GM21529 (cell line): ENCODE data around the gene PTPRCAP.
A peak's percentile ranks its signal among the peaks of the same experiment; 100 is the strongest.
"Not testable (repeated sequence)": the region's sequence is repeated elsewhere in the genome, so short reads cannot be mapped to it uniquely, and the experiment has no call there.

Experiments
- ATAC-seq: cut with Tn5 transposase; IDR thresholded peaks from one replicate; pipeline ENCODE4 v1.9.1; 2021; ENCODE audit not compliant: unreplicated experiment

PTPRCAP gene

DNA sequence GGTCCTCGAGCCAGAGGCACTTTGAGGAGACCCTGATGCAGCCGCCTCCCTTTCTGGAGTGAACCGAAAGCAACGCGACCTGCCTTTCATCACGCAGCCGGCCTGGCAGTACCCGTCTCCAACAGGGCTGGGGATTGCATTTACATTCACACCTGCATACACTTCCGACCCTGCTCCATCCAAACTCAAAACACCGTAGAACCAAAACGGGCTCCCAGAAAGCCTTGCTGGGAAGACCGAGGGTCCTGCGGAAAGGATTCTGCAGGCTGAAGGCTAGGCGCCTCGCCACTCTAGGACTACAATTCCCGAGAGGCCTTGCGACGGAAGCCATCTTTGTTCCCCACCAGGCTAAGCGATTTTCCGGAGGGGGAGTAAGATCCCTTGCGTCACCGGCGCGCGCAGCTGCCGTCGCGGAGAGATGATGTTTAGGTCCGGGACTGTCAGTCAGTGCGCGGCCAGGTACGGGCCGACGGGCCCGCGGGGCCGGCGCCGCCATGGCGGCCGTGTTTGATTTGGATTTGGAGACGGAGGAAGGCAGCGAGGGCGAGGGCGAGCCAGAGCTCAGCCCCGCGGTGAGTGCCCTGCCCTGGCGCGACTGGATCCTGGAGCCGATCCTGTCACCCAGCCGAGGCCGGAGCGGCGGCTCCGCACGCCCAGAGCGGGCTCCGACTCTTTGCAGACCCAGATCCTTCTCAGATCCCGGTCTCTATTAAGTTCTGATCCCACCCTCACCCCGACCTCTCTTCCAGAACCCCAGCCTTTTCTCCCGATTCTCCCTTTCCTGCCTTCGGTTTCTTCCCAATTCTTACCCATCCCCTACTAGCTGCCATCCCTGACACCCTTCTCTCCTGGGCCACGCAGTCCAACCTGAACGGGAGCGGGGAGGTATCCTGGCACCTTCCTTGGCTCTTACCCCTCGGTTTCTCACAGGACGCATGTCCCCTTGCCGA, 9.2 kb downstream of the PTPRCAP start, which contains the start of gene RPS6KB2:
Gene RPS6KB2, plus strand, starts transcription at position 443 of the 950 bp plus-strand sequence. Its CDS starts 52 bp downstream, at position 495.
- ATAC-seq = peak; percentile 79

DNA sequence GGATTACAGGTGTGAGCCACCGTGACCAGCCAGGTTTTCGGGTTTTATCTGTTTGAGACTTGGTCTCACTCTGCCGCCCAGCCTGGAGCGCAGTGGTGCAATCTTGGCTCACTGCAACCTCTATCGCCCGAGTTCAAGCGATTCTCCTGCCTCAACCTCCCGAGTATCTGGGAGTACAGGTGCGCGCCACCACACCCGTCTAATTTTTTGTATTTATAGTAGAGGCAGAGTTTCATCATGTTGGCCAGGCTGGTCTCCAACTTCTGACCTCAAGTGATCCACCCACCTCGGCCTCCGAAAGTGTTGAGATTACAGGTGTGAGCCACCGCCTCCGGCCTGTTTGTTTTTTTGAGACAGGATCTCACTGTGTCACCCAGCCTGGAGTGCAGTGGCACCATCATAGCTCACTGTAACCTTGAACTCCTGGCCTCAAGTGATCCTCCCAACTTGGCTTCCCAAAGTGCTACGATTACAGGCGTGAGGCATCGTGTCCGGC, 10.1 kb downstream of the PTPRCAP start:
- ATAC-seq = not testable (repeated sequence)

DNA sequence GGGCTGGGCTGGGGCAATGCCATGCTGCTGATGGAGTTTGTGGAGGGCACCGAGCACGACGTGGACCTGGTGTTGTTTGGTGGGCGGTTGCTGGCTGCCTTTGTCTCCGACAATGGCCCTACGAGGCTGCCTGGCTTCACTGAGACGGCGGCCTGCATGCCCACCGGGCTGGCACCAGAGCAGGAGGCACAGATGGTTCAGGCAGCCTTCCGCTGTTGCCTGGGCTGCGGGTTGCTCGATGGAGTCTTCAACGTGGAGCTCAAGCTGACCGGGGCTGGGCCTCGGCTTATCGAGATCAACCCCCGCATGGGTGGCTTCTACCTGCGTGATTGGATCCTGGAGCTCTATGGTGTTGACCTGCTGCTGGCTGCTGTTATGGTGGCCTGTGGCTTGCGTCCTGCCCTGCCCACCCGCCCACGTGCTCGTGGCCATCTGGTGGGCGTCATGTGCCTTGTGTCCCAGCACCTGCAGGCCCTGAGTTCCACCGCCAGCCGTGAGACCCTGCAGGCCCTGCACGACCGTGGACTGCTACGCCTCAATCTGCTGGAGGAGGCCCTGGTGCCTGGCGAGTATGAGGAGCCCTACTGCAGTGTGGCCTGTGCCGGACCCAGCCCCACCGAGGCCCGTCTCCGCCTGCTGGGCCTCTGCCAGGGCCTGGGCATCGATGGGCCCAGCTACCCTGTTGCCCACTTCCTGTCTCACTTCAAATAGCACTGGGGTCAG, 13.4 kb downstream of the PTPRCAP start:
- no peak for ATAC-seq

DNA sequence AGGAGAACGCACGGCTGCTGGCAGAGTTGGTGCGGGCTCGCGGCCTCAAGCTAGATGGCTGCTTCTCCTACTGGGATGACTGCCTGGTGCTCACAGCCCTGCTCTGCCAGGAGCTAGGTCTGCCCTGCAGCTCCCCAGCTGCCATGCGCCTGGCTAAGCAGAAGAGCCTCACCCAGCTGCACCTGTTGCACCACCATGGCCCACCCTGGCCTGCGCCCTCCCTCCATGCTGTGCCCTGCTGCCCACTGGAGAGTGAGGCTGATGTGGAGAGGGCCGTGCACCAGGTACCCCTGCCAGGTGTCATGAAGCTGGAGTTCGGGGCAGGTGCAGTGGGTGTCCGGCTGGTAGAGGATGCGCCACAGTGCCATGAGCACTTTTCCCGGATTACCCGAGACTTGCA, 14.0 kb downstream of the PTPRCAP start:
- ATAC-seq = no peak

DNA sequence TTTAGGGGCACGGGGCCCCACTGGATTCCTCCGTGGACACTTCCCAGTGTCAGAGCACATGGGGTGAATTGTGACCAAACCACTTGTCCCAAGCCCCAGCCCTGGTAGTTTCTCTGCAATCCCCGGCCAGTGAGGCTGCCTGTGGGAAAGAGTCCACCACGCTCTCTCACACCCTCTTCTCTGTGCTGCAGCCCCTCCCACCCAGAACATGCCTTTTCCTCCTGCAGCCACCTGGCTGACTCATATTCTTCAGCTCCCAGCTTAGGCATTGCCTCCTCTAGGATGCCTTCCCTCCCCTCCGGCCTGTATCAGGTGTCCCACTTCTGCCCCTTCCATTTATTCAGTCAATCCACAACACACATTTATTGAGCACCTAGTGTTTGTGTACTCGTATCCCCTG, 14.6 kb downstream of the PTPRCAP start:
- no peak for ATAC-seq

DNA sequence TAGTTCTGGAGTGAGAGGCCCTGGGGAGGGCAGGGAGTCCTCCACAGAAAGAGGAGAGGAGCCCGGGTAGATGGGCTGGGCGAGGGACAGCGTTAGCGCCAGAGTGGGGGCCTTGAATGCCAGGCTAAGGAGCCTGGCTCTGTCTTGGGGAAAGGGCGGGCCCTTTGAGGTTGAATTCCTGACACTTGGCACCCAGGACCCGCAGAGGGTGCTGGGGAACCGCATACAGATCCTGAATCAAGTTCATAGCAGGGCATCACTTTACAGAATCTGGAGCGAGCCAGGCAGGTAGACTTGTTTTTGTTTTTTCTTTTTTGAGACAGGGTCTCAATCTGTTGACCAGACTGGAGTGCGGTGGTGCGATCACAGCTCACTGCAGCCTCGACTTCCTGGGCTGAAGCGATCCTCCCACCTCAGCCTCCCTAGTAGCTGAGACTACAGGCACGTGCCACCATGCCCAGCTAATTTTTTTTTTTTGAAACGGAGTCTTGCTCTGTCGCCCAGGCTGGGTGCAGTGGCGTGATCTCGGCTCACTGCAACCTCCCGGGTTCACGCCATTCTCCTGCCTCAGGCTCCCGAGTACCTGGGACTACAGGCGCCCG, 16.0 kb downstream of the PTPRCAP start:
- ATAC-seq = no peak

DNA sequence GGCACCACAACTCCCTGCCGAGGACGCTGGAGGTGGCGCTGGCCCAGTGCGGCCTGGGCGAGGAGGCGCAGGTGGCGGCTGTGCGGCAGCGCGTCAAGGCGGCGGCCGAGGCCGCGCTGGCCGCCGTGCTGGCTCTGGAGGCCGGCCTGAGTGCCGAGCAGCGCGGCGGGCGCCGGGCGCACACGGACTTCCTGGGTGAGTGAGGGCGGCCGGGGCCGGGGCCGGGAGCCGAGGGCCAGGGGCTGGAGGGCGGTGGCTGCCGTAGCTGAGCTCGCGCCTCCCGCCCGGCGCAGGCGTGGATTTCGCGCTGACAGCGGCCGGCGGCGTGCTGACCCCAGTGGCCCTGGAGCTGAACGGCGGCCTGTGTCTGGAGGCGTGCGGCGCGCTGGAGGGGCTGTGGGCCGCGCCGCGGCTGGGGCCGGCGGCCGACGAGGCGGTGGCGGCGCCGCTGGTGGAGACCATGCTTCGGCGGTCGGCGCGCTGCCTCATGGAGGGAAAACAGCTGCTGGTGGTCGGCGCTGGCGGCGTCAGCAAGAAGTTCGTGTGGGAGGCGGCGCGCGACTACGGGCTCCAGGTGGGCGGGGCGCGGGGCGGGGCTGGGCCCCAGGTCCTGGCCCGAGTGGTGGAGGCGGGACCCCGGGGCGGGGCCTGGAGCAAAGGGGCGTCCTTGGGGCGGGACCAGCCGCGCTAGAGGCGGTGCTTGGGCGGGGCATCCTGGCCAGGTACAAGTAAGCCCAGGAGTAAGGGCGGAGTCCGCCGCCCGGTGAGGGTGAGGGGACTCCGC, 16.6 kb downstream of the PTPRCAP start:
- peak; percentile 90 for ATAC-seq

DNA sequence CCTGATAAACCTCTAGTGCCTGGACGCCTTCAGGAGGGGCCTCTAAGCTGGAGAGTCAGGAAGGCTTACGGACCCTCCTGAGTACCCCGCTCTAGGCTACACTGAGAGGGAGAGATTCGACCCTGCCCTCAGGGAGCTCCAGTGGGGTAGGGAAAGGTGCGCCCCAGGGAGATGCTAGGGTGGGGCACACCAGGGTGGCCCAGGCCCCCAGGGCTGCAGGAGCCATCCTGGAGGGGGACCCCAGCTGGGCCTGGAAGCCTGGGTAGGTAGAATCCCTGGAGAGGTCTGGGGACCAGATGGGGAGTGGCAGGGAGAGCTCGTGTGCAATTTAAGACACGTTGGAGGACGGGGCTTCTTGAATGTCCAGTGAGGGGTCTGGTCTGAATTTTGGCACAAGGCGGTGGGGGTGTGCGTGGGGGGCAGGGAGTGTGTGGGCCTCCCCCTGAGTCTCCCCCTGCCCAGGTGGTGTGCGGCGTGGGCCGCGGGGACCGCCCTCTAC, 17.3 kb downstream of the PTPRCAP start:
- no peak for ATAC-seq

DNA sequence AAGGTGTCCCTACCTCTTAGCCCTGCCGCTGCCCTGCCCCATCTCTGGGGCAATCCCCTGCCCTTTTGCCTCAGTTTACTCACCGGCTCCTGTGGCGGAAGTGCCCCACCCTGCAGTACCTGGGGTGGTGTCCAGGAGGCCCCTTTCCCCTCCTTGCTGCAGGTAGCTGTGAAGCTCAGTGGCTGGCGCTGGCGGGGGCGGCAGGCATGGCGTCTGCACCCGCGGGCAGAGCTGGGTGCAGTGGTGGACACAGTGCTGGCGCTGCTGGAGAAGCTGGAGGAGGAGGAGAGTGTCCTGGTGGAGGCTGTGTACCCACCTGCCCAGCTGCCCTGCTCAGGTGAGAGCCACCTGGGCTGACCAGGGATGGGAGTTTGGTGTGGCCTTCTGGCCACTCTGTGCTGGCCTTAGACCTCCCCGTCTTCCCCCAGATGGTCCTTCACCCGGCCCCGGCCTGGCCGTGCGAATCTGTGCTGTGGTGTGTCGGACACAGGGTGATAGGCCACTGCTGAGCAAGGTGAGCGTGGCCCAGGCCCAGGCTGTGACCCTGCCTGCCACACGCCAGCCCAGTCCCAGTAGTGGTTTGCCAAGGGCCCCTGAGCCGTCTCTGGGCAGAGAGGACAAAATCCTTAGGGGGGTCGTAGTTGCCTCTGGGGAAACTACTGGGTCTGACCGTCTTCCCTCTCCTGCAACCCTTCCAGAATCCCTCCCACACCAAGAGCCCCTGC, 18.0 kb downstream of the PTPRCAP start:
- ATAC-seq = no peak

DNA sequence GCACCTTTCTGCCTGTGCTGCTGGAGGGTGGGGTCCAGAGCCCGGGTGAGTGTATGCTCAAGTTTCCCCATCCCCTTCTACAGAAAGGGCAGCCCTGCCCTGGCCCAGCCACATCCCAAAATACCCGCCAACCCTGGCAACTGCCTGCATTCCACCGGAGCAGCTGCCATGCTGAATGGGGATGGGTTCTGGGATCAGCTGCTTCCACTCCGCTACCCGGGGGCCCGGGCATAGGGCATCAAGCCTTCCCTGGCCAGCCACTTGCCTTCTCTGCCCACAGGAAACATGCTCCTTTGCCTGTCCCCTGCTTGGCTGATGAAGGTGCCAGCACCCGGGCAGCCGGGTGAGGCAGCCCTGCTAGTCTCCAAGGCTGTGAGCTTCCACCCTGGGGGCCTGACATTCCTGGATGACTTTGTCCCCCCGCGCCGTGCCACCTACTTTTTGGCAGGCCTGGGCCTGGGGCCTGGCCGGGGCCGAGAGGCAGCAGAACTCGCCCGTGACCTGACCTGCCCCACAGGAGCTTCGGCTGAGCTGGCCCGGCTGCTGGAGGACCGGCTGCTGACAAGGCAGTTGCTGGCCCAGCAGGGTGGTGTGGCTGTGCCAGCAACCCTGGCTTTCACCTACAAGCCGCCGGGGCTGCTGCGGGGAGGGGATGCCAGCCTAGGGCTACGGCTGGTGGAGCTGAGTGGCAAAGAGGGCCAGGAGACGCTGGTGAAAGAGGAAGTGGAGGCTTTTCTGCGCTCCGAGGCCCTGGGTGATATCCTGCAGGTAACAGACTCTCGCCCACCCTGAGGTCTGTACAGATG, 18.8 kb downstream of the PTPRCAP start:
- ATAC-seq = no peak

DNA sequence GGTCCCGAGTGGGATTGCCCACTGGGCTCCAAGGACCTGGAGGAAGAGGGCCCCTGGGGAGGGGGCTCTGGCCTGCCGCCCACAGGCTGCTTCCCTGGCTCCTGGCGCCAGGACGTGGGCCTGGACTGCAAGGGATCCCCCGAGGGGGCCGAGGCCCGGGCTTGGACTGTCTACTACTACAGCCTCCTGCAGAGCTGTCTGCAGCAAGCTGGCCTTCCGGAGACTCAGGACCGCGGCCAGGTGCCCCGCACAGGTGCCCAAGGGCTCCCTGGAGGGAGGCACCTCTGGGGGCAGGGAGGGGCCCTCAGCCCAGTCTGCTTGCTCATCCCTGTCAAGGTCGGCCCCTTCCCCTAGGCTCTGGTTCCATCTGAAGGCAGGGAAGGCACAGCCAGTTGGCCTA, 20.1 kb downstream of the PTPRCAP start:
- no peak for ATAC-seq

DNA sequence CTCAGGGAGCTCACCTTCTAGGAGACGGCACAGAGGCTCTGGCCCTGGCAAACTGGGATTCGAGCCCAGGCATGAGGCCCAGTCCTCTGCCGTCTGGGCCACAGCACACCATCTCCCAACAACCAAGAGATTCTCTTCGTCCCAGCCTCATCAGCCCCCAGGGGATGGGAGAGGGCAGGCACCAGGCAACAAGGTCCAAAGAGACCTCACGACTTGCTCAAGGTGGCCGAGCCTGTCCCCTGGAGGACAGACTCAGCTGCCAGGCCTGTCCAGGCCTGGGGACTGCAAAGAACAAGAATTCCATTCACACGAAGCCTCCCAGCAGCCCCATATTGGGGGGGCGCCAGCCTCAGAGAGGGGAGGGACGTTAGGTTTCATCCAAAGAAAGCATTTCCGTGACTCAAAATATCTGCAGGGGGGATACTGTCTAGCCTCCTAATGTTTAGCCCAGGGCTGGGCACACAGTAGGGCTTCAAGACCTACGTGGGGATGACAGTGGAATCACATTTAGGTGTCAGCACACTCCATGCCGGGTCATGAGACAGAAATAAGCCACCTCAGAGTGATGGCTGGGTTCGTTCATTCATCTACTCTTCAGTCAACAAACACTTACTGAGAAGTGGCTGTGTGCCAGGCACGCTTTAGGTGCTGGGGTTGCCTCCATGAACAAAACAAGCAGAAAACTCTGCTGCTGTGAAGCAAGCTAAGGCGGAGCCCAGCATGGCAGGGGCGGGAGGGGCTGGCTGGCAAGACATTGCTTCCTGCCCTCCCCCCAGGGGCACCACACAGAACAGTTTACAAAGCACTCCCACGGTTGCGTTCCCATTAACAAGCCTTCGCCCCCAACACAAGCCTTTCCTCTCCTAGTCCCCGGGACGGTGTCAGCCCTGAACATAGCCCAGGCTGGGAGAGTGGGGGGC, 20.8 kb downstream of the PTPRCAP start:
- ATAC-seq = no peak

DNA sequence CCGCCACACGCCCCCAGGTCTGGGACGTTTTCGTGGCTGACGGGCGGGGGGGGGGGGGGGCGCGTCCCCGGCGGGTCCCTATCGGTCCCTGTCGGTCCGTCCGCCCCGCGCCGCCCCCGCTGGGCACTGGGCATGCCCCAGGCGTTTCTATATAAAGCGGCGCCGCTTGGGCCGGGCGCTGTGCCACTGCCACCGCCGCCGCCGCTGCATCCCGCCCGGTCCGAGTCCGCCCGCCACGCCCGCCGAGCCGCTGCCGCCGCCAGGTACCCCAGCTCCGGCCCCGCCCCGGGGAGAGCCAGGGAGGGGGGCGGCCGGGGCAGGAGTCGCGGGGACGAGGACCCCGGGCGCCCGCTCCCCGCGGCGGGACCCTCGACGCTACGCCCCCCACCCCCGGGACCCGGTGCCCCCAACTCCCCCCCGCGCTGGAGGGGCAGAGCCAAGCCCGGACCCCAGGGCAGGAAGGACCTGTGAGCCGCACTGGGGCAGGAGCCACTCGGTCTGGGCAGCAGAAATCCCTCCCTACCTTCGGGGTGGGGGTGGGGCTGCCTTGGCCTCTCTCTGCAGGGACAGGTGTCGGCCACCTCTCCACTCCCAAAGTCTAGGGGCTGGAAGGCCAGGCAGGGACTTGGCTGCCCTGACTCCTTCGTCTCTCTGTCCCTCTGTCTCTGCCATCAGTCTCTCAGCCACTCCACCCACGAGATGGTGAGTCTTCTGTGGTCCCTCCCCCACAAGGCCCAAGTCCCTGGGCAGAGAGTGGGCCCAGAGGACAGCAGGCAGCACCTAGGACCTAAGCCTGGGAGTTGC, 21.8 kb downstream of the PTPRCAP start, which contains the start of gene CARNS1:
Gene CARNS1, plus strand, starts transcription at position 178 of the 804 bp plus-strand sequence. Its CDS starts 522 bp downstream, at position 700.
- ATAC-seq = no peak

DNA sequence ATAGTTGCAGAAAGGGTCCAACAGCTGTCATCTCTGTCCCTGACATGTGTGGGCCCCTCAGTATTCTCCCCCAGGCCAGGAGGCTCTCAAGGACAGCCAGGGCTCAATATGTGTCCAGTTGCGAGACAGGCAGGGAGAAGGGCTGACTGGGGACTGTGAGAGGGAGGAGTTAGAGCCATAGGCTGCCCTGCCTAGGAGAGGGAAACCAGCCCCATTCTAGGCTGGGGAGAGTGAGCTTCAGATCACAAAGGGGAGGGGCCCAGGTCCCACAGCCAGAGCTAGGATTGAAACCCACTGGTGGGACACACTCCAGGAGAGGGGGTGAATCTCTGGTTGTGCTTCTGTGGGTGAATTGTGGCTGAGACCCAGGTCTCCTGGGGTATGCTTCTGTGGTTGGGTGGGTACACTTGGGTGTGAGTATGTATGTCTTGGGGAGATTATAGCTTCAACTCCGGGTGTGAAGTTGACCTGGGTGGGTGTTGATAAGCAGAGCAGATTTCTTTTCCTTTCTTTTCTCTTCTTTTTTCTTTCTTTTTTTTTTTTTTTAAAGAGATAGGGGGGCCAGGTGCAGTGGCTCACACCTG, 24.1 kb downstream of the PTPRCAP start:
- no peak for ATAC-seq

DNA sequence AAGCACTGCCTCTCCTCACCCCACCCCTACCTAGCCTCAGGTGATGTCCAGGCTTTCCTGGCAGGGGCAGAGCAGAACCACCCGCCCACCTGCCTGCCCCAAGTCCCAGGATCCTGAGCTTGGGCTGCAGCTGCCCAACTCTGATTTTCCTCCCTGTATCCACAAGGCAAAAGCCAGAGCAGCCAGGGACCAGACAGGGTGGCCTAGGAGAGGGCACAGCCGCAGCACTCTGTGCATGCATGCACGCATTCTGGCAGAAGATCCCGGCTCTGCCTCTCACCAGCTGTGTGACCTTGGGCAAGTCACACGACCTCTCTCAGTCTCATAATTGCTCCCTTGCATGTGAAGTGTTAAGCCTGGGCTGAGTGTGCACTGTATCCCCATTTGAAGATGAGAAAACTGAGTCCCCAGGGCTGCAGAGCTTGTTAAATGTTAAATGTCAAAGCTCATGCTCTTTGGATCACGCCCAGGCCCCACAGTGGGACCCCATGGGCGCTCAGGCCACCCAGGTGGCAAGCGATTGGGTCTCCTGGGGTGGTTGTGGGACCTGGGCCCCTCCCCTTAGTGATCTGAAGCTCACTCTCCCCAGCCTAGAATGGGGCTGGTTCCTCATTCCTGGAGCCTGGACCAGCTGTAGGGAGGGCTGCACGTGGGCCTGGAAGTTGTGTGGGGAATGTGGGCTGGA, 24.8 kb downstream of the PTPRCAP start:
- no peak for ATAC-seq

DNA sequence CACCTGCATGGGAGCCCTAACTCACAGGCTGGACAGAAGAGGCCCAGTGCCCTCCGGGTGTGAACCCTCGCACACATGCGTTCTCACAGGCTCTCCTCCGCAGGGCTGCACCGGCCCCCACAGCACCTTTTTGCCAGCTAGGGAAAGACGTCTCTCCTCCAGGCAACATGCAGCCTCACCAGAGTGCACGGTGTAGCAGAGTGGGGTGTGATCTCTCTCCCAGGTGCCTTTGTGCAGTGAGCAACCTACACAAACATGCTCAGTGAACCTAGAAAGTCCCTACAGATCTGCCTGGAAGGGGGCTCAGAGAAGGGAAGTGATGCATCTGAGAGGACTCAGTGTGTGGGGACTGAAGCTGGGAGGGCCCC, 25.7 kb downstream of the PTPRCAP start:
- ATAC-seq = no peak
